ENCODE data around the gene MPZL1.

GRCh38 chr1:167837326-167837725 lies 115.5 kb downstream of the MPZL1 start:
- TF ChIP-seq CTCF (IDR thresholded peaks at IDR 0.05; ENCODE audit: extremely low read depth in 1 of 2, insufficient read depth in 1 of 2, low read depth in 1 of 2, low read length in 2 of 2): no peak
- TF ChIP-seq MAX (IDR thresholded peaks at IDR 0.05; ENCODE audit: insufficient read depth, insufficient read length): no peak
- no peak for TF ChIP-seq POLR2A (IDR thresholded peaks at IDR 0.05; ENCODE audit: low read depth, low read length)
- TF ChIP-seq POLR2AphosphoS5 (IDR thresholded peaks at IDR 0.05; ENCODE audit: insufficient read depth, low read depth, low read length): no peak
- TF ChIP-seq JUN (IDR thresholded peaks at IDR 0.05; ENCODE audit: borderline replicate concordance, insufficient read depth, insufficient read length, low read depth): no peak
- no peak for TF ChIP-seq FOS (IDR thresholded peaks at IDR 0.05; ENCODE audit: borderline replicate concordance, insufficient read depth, low read length)
- no peak for TF ChIP-seq MYC (IDR thresholded peaks at IDR 0.05; ENCODE audit: low read depth, low read length)
- no peak for TF ChIP-seq GATA2 (IDR thresholded peaks at IDR 0.05; ENCODE audit: insufficient read depth, insufficient read length, low read depth, low read length)
- no peak for TF ChIP-seq EZH2 (IDR thresholded peaks at IDR 0.05; ENCODE audit: borderline replicate concordance, low read depth, low read length, severe bottlenecking)
